ENCODE measurements around the gene ACTL10.

ACTL10 gene

GRCh38 chr20:33663161-33664084 lies 3.3 kb upstream of the ACTL10 start:
- Histone ChIP-seq H3K9me3 (ENCODE audit: control insufficient read depth in 5 of 5, low read length in 5 of 5) (no peaks in the 10 kb centered on the region), H3K4me3 (ENCODE audit: low read depth in 1 of 5, low read length in 5 of 5) (peak overlapping the region; percentile 62 to 77 (median 67)), H3K4me1 (ENCODE audit: control insufficient read depth in 5 of 5, insufficient read depth in 5 of 5, low read length in 5 of 5) (peaks cover 3 to 43% (median 41%) of the 10 kb centered on the region in 5 donors), H3K27me3 (ENCODE audit: control insufficient read depth in 5 of 5, insufficient read depth in 4 of 5, low read length in 5 of 5) (no peaks in the 10 kb centered on the region), H3K36me3 (ENCODE audit: control insufficient read depth in 5 of 5, insufficient read depth in 5 of 5, low read length in 5 of 5) (peaks cover 0 to 22% (median 15%) of the 10 kb centered on the region in 5 donors), H3K9ac (ENCODE audit: low read length in 5 of 5) (peak overlapping the region in 3 of 5 donors; percentile 59 to 82 (median 64)), H3K27ac (ENCODE audit: low read depth, low read length) (peak overlapping the region; percentile 10)

- Histone ChIP-seq H3K27me3 (ENCODE audit: control insufficient read depth in 5 of 5, insufficient read depth in 4 of 5, low read length in 5 of 5) (no peaks in the 10 kb centered on the region), H3K9ac (ENCODE audit: low read length in 5 of 5) (peak overlapping the region in 3 of 5 donors; percentile 59 to 82 (median 64)), H3K9me3 (ENCODE audit: control insufficient read depth in 5 of 5, low read length in 5 of 5) (no peaks in the 10 kb centered on the region), H3K4me1 (ENCODE audit: control insufficient read depth in 5 of 5, insufficient read depth in 5 of 5, low read length in 5 of 5) (peaks cover 3 to 45% (median 42%) of the 10 kb centered on the region in 5 donors), H3K36me3 (ENCODE audit: control insufficient read depth in 5 of 5, insufficient read depth in 5 of 5, low read length in 5 of 5) (peaks cover 0 to 22% (median 12%) of the 10 kb centered on the region in 5 donors), H3K4me3 (ENCODE audit: low read depth in 1 of 5, low read length in 5 of 5) (peak overlapping the region; percentile 62 to 77 (median 67)), H3K27ac (ENCODE audit: low read depth, low read length) (no peak overlapping the region)
Observed at GRCh38 chr20:33664085-33664761, 2.5 kb upstream of the ACTL10 start.

- peaks cover 3 to 45% (median 42%) of the 10 kb centered on the region in 5 donors for H3K4me1 ChIP-seq (ENCODE audit: control insufficient read depth in 5 of 5, insufficient read depth in 5 of 5, low read length in 5 of 5)
- H3K27ac ChIP-seq (ENCODE audit: low read depth, low read length): no peak overlapping the region
- no peaks in the 10 kb centered on the region for H3K27me3 ChIP-seq (ENCODE audit: control insufficient read depth in 5 of 5, insufficient read depth in 4 of 5, low read length in 5 of 5)
- H3K9ac ChIP-seq (ENCODE audit: low read length in 5 of 5): no peak overlapping the region
- H3K36me3 ChIP-seq (ENCODE audit: control insufficient read depth in 5 of 5, insufficient read depth in 5 of 5, low read length in 5 of 5): peaks cover 0 to 16% (median 8%) of the 10 kb centered on the region in 5 donors
- H3K4me3 ChIP-seq (ENCODE audit: low read depth in 1 of 5, low read length in 5 of 5): no peak overlapping the region
- no peaks in the 10 kb centered on the region for H3K9me3 ChIP-seq (ENCODE audit: control insufficient read depth in 5 of 5, low read length in 5 of 5)
Observed at GRCh38 chr20:33664762-33665144, 2.0 kb upstream of the ACTL10 start.

GRCh38 chr20:33667245-33667675 lies 517 bp downstream of the ACTL10 start:
- H3K27ac ChIP-seq (ENCODE audit: low read depth, low read length): peak overlapping the region; percentile 41
- H3K9me3 ChIP-seq (ENCODE audit: control insufficient read depth in 5 of 5, low read length in 5 of 5): no peaks in the 10 kb centered on the region
- no peaks in the 10 kb centered on the region for H3K27me3 ChIP-seq (ENCODE audit: control insufficient read depth in 5 of 5, insufficient read depth in 4 of 5, low read length in 5 of 5)
- peak overlapping the region in 4 of 5 donors; percentile 67 to 73 (median 67) for H3K4me3 ChIP-seq (ENCODE audit: low read depth in 1 of 5, low read length in 5 of 5)
- peaks cover 0 to 29% (median 14%) of the 10 kb centered on the region in 5 donors for H3K36me3 ChIP-seq (ENCODE audit: control insufficient read depth in 5 of 5, insufficient read depth in 5 of 5, low read length in 5 of 5)
- peaks cover 3 to 50% (median 46%) of the 10 kb centered on the region in 5 donors for H3K4me1 ChIP-seq (ENCODE audit: control insufficient read depth in 5 of 5, insufficient read depth in 5 of 5, low read length in 5 of 5)
- H3K9ac ChIP-seq (ENCODE audit: low read length in 5 of 5): peak overlapping the region in 3 of 5 donors; percentile 40 to 42 (median 41)

- no peaks in the 10 kb centered on the region for H3K27me3 ChIP-seq (ENCODE audit: control insufficient read depth in 5 of 5, insufficient read depth in 4 of 5, low read length in 5 of 5)
- H3K36me3 ChIP-seq (ENCODE audit: control insufficient read depth in 5 of 5, insufficient read depth in 5 of 5, low read length in 5 of 5): peaks cover 0 to 29% (median 14%) of the 10 kb centered on the region in 5 donors
- peaks cover 3 to 54% (median 49%) of the 10 kb centered on the region in 5 donors for H3K4me1 ChIP-seq (ENCODE audit: control insufficient read depth in 5 of 5, insufficient read depth in 5 of 5, low read length in 5 of 5)
- peak overlapping the region in 3 of 5 donors; percentile 40 to 42 (median 41) for H3K9ac ChIP-seq (ENCODE audit: low read length in 5 of 5)
- peak overlapping the region in 4 of 5 donors; percentile 67 to 73 (median 67) for H3K4me3 ChIP-seq (ENCODE audit: low read depth in 1 of 5, low read length in 5 of 5)
- H3K9me3 ChIP-seq (ENCODE audit: control insufficient read depth in 5 of 5, low read length in 5 of 5): no peaks in the 10 kb centered on the region
- no peak overlapping the region for H3K27ac ChIP-seq (ENCODE audit: low read depth, low read length)
Observed at GRCh38 chr20:33667676-33668465, 1.1 kb downstream of the ACTL10 start.

GRCh38 chr20:33668466-33669155 lies 1.9 kb downstream of the ACTL10 start:
- H3K4me1 ChIP-seq (ENCODE audit: control insufficient read depth in 5 of 5, insufficient read depth in 5 of 5, low read length in 5 of 5): peaks cover 3 to 54% (median 50%) of the 10 kb centered on the region in 5 donors
- H3K4me3 ChIP-seq (ENCODE audit: low read depth in 1 of 5, low read length in 5 of 5): peak overlapping the region in 1 of 5 donors; percentile 73
- H3K36me3 ChIP-seq (ENCODE audit: control insufficient read depth in 5 of 5, insufficient read depth in 5 of 5, low read length in 5 of 5): peaks cover 0 to 29% (median 14%) of the 10 kb centered on the region in 5 donors
- H3K27me3 ChIP-seq (ENCODE audit: control insufficient read depth in 5 of 5, insufficient read depth in 4 of 5, low read length in 5 of 5): no peaks in the 10 kb centered on the region
- no peak overlapping the region for H3K27ac ChIP-seq (ENCODE audit: low read depth, low read length)
- H3K9ac ChIP-seq (ENCODE audit: low read length in 5 of 5): peak overlapping the region in 2 of 5 donors; percentile 17 to 31
- no peaks in the 10 kb centered on the region for H3K9me3 ChIP-seq (ENCODE audit: control insufficient read depth in 5 of 5, low read length in 5 of 5)

GRCh38 chr20:33669224-33669623 lies 2.5 kb downstream of the ACTL10 start:
- Histone ChIP-seq H3K4me3 (ENCODE audit: low read depth in 1 of 5, low read length in 5 of 5) (no peak overlapping the region), H3K9ac (ENCODE audit: low read length in 5 of 5) (no peak overlapping the region), H3K4me1 (ENCODE audit: control insufficient read depth in 5 of 5, insufficient read depth in 5 of 5, low read length in 5 of 5) (peaks cover 0 to 52% (median 48%) of the 10 kb centered on the region in 5 donors), H3K27me3 (ENCODE audit: control insufficient read depth in 5 of 5, insufficient read depth in 4 of 5, low read length in 5 of 5) (no peaks in the 10 kb centered on the region), H3K9me3 (ENCODE audit: control insufficient read depth in 5 of 5, low read length in 5 of 5) (no peaks in the 10 kb centered on the region), H3K27ac (ENCODE audit: low read depth, low read length) (no peak overlapping the region), H3K36me3 (ENCODE audit: control insufficient read depth in 5 of 5, insufficient read depth in 5 of 5, low read length in 5 of 5) (peaks cover 0 to 29% (median 14%) of the 10 kb centered on the region in 5 donors)

- peaks cover 2 to 57% (median 53%) of the 10 kb centered on the region in 5 donors for H3K4me1 ChIP-seq (ENCODE audit: control insufficient read depth in 5 of 5, insufficient read depth in 5 of 5, low read length in 5 of 5)
Observed at GRCh38 chr20:33669873-33670640, 3.3 kb downstream of the ACTL10 start.

More at GRCh38 chr20:33669873-33670640, 3.3 kb downstream of the ACTL10 start:
- no peaks in the 10 kb centered on the region for H3K9me3 ChIP-seq (ENCODE audit: control insufficient read depth in 5 of 5, low read length in 5 of 5)
- no peak overlapping the region for H3K27ac ChIP-seq (ENCODE audit: low read depth, low read length)
- peaks cover 0 to 29% (median 14%) of the 10 kb centered on the region in 5 donors for H3K36me3 ChIP-seq (ENCODE audit: control insufficient read depth in 5 of 5, insufficient read depth in 5 of 5, low read length in 5 of 5)
- no peak overlapping the region for H3K9ac ChIP-seq (ENCODE audit: low read length in 5 of 5)
- no peaks in the 10 kb centered on the region for H3K27me3 ChIP-seq (ENCODE audit: control insufficient read depth in 5 of 5, insufficient read depth in 4 of 5, low read length in 5 of 5)
- H3K4me3 ChIP-seq (ENCODE audit: low read depth in 1 of 5, low read length in 5 of 5): no peak overlapping the region
